ENCODE data around the gene RAB35.

DNA sequence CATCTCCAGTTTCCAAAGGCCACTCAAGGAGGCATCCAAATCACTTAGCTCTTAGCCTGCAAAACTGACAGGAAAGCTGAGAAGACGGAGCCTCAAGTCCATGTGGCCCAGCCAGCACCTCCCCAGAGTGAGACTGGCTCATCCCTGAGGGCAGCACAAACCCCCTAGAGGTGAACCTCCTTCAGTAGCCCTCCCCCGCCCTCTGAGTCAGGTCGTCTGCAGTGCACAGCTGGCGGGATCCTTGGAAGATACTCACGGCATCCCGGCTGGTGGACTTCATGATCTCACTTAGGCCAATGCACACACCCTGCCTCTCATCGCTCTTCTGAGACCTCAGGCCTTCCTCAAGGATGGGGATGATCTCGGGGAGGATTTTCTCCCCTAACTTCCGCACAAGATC is 24.1 kb upstream of the RAB35 start:
- TF ChIP-seq, protein P1, sequence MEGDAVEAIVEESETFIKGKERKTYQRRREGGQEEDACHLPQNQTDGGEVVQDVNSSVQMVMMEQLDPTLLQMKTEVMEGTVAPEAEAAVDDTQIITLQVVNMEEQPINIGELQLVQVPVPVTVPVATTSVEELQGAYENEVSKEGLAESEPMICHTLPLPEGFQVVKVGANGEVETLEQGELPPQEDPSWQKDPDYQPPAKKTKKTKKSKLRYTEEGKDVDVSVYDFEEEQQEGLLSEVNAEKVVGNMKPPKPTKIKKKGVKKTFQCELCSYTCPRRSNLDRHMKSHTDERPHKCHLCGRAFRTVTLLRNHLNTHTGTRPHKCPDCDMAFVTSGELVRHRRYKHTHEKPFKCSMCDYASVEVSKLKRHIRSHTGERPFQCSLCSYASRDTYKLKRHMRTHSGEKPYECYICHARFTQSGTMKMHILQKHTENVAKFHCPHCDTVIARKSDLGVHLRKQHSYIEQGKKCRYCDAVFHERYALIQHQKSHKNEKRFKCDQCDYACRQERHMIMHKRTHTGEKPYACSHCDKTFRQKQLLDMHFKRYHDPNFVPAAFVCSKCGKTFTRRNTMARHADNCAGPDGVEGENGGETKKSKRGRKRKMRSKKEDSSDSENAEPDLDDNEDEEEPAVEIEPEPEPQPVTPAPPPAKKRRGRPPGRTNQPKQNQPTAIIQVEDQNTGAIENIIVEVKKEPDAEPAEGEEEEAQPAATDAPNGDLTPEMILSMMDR (IDR thresholded peaks at IDR 0.05) = no peak
- TF ChIP-seq POLR2A (IDR thresholded peaks at IDR 0.05) = no peak

All from stomach (tissue), 4 donors.